GM21515 (cell line): ENCODE data around the gene IGLL5.

Experiments
- ATAC-seq: cut with Tn5 transposase; IDR thresholded peaks from one replicate; pipeline ENCODE4 v1.9.1; 2021; ENCODE audit not compliant: unreplicated experiment

IGLL5 gene

DNA sequence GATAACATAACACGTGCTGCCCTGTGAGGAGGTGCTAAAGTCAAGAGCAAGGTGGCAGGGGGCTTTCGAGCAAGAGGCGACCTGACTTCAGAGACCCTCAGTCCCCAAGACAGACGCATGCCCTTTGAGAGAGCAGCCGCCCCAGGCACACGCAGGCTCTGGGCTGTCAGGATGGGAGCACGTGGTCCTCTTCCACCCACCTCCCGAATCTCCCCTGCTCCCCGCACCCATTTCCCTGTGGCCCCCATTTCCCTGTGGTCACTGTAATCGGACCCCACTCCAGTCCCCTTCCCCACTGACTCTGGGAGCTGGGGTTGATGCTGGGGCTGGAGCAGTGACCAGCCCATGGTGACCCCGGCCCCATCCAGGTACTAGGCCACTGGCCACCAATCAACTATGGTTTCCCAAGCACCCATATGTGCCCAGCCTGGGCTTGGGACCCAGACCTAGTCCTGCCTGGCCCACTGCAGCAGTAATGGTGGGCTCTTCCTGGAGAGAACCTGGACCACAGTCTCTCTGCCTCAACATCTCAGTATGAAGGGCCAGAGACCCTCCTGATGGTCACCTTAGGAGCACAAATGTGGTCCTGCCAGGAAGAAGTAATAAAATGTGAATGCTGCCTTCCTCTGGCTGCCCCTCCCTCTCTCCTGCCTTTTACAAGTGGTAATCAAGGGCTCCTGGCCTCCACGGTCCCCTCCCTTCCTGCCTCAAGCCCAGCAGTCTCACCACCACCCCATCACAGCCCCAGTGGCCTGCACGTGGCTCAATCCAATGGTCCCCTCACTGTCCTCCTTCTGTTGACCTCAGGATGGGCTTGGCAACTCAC is 39.0 kb downstream of the IGLL5 start:
- ATAC-seq, result no peak

DNA sequence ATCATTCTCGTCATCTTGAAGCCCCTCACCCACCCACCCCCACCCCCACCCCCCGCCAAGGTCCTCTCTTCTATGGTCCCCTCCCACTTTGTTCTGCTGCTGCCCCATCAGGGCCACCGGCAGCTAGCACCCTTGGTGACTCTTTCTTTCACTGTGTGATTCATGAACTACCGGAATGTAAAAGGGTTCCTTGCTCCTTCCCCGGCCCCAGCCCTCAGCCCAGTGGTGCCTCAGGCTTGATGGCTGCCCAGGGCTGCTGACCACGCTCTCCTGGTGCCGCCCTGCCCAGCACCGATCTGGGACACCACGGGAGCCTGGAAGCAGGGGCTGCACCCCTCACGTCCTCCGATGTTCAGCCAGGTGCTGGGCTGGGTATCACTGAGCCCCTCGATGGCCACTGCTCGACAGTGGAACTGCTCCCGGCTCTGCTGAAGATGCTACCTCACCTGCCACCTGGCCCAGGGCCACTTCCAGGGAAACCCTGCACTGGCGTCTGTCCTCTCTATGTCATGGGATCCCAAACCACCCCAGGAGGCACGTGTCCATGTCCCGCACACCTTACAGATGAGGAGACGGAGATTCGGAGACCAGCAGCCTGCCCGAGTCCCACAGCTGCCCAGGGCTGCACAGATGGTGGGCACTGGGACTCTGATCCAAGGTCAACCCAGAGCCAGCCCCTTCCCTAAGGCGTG is 39.7 kb downstream of the IGLL5 start:
- no peak for ATAC-seq

DNA sequence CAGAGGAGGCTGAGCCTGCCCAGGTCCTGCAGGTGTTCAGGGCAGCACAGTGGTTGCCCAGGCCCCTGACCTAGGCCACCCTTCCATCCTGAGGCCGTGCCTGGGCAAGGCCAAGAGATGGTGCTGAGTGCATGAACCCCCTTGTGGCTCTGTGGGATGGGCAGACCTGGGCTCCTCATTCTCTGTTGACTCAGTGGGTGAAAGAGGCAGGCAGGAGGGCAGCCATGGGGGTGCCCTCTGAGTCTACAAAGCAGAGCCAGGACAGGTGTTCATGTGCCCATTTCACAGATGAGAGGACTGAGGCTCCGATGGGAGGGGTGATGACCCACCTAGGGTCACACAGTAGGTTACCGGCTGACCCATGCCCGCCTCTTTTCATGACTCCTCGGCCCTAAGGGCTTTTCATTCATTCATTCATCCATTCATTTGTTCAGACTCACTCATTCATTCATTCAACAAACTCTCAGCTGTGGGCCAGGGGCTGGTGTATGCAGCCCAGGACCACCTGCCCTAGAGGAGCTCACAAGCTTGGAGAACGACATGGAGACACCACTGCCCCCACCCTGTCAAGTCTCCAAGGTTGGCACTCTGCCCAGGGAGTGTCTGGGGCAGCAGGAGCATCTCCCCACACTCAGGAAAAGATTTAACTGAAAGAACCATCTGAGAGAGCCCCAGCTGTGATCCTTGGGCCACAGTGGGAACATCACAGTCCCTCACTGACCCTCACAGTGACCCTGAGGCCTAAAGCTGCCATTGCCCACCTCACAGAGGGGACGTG is 40.5 kb downstream of the IGLL5 start:
- ATAC-seq, result no peak

GRCh38 chr22:22928666-22929380 is 41.2 kb downstream of the IGLL5 start:
- peak; percentile 81 for ATAC-seq

DNA sequence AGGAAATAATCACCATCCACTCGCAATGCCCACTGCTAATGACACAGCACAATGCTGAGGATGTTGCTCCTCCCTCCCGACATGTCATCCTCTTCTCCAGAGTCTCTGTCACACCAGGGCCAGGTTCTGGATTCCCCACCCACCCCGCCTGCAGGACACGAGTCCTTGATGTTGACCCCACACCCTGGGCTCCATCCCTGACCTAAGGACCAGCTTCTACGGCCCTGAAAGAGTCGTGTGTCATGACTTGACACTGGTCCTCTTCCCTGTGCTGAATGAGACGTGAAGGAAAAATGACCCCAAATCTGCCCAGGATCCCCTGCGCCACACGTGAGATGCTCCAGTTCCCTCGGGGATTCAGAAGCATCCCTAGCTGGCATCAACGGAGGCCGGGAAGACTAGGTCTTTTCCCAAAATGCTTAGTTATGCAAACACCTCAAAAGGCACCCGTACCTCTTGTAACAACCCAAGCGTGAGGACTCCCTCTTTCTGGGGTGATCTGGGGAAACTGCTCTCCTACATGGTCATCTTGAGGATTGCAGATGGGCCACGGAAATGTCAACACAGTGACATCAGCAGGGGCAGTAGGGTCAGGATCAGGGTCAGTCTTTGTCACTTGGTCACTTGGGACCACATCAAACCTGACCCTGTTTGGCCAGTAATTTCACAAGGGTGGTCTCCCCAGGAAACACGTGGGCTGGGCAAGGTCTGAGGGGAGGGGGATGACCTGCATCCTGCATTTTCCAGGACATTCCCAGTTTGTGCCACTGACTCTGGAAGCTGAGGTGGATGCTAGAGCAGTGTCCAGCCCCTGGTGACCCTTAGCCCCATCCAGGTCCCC is 42.0 kb downstream of the IGLL5 start:
- no peak for ATAC-seq

DNA sequence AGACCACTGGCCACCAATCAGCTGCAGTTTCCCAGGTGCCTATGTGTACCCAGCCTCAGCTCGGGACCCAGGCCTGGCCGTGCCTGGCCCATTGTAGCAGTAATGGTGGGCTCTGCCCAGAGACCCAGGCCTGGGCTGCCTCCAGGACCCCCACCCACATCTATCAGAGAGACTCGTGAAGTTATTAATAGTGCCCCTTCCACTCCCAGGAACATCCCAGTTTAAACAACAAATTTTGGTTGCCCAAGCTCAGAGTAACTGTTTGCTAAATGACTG is 42.5 kb downstream of the IGLL5 start:
- ATAC-seq, result no peak

DNA sequence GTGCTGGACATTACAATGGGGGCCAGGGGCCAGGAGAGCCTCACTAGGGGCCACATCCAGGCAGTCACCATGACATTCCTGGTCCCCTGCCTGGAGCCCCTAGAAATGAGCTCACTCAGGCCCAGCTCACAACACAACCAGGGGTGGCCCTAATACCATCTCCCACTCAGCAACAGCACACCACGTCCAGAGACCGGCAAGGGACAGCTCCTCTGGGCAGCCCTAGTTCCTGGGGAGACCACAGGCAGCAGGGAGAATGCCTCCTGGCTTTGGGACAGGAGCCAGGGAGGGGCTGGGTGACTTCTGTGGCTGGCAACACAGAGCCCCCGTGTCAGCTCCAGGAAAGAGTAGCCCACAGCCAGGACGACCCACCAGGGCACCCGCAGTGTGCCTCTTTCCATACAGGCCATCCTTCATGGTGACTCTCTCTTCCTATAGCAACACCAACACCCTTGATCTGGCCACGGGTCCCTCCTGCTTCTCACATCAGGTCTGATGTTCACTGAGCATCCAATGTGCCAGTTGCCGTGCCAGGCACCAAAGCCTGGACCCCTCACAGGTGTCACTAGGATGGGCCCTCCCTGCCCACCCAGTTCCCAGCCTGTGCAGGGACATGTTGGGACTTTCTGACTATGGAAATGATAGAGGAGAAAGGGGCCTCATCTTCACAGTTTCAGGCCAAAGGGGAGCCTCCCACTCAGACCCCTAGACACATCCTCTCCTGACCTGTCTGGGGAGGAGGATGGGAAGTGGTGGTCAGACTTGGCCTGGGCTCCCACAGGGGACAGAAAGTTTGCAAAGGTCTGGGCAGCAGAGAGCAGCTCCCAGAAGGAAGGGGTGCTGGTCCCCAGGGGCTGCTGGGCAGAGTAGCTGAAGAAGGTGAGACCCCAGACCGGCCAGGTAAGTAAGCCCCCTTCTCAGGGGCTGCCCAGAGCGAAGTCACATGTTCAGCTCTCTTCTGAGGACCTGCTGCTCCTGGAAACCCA is 43.2 kb downstream of the IGLL5 start:
- no peak for ATAC-seq

DNA sequence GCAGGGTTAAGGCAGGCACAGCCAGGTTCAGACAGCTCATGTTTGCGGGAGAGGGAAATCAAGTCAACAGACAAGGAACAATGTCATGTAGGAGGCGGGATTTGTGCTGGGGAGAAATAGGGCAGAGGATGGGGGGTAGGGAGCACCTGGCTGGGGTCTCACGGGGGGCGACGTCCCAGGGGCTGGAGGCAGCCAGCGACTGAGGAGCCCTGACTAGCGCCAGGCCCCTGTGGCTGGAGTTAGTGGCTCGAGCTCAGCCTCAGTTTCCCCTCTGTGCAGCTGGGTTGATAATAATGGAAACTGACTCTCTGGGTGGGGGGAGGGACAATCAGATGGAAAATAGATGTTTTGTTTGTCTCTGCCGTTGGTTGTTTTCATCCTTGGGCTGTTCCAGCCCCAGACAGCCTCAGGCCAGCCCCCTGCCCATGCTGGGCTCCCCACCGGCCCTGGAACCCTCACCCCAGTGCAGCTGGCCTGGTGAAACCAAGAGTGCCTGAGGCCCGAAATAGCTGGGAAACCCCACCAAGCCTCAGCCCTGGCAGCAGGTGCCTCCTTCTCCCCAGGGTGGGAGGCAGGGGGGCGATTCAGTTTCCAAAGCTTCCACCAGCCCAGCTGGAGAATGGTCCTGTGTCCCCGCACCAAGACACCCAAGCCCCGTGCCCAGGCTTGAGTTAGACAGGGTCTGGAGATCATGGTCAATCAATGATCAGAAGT is 44.1 kb downstream of the IGLL5 start:
- no peak for ATAC-seq

- ATAC-seq, result no peak
Observed at GRCh38 chr22:22932512-22932941, 44.9 kb downstream of the IGLL5 start.

DNA sequence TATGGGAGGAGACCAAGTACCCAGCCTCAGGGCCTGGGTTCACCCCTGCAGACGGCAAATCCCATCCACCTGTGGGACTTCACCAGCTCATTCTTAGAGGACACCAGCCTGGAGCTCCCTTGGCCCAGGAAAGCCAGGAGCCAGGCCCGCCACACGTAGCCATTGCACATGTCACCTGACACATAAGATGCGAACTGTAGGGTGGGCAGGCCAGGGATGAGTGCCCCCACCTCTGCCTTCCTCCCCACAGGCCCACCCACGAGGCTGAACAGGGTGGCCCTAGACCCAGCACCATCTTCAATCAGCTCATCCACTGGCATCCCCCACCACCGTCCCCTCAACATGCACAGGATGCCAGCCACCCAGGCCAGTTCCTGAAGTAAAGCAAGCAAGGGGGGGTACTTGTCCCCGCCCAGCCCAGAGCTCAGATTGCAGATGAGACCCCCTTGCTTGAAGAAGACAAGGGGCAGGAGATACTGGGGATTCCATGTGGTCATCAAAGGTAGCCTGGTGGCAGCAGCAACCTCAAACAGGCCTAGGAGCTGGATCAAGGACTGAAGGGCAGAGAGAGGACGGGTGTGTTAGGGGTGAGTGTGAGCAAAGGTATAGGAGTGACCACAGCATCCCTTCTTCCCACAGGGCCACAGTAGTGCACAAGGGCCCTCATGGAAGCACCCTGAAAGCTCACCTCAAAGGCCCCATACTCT is 45.6 kb downstream of the IGLL5 start:
- no peak for ATAC-seq

- ATAC-seq, result no peak
Observed at GRCh38 chr22:22933807-22934542, 46.4 kb downstream of the IGLL5 start.

DNA sequence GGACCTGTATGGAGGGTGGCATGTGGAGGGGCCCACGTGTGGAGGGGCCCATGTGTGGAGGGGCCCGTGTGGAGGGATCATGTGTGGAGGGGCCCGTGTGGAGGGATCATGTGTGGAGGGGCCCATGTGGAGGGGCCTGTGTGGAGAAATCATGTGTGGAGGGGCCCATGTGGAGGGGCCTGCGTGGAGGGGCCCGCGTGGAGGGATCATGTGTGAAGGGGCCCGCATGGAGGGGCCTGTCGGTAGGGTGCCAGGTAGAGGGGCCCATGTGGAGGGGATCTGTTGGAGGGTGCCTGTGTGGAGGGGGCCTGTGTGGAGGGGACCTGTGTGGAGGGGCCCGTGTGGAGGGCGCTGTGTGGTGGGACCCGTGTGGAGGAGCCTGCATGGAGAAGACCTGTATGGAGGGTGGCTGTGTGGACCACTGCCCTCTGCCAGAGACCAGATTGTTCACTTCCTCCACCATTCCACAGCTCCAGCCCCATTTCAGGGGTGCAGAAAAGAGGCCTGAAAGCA is 47.0 kb downstream of the IGLL5 start:
- ATAC-seq, result no peak

DNA sequence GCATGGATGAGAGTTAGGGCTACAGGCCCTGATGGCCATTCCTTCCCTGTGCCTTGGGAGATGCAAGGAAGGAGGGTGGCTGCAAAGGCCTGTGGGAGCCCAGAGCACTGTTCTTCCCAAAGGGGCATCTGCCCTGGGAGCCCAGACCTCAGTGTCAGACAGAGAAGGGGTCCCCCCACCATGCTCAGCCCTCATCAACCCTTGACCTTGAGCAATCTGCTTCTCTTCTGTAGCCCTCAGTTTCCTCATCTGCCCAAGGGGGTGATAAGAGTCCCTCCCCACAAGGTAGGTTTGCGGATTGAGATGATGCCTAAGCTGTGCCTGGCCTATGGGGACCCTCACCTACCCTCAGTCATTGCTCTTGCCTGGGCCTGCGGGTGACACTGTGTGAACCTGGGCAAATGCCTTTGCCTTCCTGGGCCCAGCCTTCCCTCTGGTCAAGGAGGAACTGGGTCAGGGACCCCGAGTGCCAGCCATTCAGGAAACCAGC is 47.5 kb downstream of the IGLL5 start:
- peak; percentile 27 for ATAC-seq

DNA sequence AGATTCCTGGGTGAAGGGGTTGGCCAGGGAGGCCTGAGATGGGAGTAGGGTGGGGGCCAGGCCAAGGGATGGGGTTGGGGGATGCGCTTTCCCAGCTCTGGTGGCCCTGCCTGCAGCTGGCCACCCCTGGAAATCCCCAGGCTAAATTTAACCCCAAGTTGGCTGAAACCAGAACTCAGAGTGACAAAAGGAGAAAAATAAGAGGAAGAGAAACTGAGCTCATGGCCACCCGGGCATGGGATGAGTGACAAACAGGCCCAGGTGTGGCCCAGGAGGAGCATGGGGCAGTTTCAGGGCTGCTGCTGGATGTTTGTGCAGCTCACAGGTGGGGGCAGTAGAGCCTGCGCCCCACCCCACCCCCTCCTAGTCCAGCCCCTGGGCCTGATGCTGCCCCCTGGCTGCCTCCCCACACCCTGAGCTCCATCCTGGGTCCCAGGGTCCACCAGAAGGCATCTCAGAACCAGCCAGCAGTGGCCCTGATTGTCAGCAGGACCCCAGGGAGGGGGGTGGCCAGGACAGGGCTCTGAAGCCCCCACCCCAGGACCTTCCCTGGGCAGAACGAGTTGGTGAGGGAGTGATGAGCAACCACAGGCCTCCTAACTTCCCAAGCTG is 48.0 kb downstream of the IGLL5 start:
- ATAC-seq, result peak; percentile 80

GRCh38 chr22:22936180-22936914 is 48.7 kb downstream of the IGLL5 start:
- ATAC-seq, result no peak
